ENCODE data around the gene WIPF3.

DNA sequence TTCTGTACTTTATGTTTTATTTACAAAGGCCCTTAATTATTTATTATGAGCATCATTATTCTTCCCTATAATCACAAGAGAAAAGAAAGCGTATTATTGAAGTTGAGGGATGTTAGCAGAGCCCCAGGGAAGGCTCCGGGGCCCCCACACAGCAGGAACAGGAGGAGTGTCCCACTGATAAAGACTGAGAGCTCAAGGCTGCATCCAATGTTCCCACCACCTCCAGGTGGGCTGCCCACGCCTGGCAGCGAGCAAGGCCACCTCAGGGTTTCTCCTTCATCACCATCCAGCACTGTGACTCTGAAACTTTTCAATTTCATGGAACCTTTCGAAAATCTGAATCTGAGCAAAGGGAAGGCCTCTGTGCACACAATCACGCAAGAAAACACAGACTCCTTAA, 35.9 kb upstream of the WIPF3 start:
- TF ChIP-seq, protein P1, sequence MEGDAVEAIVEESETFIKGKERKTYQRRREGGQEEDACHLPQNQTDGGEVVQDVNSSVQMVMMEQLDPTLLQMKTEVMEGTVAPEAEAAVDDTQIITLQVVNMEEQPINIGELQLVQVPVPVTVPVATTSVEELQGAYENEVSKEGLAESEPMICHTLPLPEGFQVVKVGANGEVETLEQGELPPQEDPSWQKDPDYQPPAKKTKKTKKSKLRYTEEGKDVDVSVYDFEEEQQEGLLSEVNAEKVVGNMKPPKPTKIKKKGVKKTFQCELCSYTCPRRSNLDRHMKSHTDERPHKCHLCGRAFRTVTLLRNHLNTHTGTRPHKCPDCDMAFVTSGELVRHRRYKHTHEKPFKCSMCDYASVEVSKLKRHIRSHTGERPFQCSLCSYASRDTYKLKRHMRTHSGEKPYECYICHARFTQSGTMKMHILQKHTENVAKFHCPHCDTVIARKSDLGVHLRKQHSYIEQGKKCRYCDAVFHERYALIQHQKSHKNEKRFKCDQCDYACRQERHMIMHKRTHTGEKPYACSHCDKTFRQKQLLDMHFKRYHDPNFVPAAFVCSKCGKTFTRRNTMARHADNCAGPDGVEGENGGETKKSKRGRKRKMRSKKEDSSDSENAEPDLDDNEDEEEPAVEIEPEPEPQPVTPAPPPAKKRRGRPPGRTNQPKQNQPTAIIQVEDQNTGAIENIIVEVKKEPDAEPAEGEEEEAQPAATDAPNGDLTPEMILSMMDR (conservative IDR thresholded peaks at IDR 0.05 in 1 of 2, IDR thresholded peaks at IDR 0.05 in 1 of 2; ENCODE audit: extremely low read depth in 1 of 2, insufficient read depth in 1 of 2, low read depth in 1 of 2, low read length in 2 of 2), result no peak
- no peak for TF ChIP-seq EZH2 (IDR thresholded peaks at IDR 0.05; ENCODE audit: borderline replicate concordance, low read length)
